Measurements from ENCODE around the gene HDAC11. TPM values are rescaled to one million over a fixed set of nuclear protein-coding genes. Genes with fewer than 3 reads are reported as not detected.

Gene HDAC11
- total RNA-seq, 2 donors from 2014 or later, result 12.9 to 15.3 TPM

DNA sequence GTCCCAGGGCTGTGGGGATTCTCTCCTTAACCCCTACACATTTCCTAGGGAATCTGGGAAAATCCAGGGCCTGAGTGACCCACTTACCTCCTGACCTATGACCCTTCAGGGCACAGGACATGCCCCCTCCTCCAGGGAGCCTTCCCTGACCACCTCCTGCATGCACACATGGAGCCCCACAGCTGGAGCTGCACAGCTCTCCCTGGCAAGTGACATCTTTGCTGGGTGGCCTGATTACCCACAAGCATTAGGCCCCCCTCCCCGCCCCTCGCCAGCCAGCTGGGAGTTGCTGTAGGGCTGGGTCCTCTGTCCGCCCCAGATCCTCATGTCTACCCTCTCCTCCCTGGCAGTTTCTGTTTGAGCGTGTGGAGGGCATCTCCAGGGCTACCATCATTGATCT, 21.4 kb downstream of the HDAC11 start:
- intact Hi-C loops (cut with DNase I), result no loop called here
- peak; percentile 59 for DNase-seq (ENCODE audit: low spot score)

DNA sequence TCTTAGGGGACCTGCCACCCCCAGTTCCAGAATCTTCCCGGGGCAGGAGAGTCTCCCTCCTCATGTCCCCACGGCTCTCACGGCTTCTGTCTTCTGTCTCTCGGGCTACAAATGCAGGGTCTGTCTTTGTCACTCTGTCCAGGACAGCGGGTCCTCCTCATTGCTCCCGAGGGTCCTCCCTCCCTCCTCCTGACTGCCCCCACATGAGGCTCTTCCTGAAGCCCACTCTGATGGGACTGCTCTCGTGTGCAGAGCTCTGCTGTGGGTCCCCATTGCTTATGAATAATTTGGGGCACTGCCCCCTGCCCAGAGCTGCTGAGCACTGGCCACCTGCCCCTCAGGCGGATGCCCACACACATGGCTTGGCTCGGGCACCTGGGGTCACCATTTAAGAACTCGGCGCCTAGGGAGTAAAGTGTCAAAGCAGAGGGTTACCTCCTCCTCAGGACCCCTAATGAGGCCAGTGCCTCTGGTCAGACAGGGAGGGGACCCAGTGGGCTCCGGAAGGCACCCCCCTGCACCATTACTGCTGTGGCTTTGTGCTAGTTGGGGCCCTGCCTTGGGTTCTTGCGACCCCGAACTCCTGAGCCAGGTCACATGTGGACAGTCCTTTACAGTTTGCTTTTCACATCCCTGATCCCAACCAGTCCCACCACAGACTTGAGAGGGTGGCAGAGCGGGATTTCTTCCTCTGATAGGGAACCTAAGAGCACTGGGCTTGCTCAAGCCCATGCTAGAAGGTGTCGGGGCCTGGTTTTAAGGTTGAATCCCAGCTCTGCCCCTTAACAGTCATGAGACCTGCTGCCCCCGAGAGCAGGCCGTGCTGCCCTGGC, 22.1 kb downstream of the HDAC11 start:
- peak; percentile 60 for DNase-seq (ENCODE audit: low spot score)
- intact Hi-C loops (cut with DNase I), result no loop called here

DNA sequence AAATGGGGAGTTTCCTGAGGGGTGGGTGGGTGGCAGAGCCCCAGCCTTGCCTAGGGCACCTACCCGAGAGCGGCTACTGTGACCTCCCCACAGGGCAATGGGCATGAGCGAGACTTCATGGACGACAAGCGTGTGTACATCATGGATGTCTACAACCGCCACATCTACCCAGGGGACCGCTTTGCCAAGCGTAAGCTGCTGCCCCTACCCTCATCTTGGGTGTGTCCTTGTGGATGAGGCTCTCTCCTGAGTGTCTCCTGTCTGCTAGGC, 22.6 kb downstream of the HDAC11 start:
- DNase-seq (ENCODE audit: low spot score), result no peak
- intact Hi-C loops (cut with DNase I), result no loop called here

DNA sequence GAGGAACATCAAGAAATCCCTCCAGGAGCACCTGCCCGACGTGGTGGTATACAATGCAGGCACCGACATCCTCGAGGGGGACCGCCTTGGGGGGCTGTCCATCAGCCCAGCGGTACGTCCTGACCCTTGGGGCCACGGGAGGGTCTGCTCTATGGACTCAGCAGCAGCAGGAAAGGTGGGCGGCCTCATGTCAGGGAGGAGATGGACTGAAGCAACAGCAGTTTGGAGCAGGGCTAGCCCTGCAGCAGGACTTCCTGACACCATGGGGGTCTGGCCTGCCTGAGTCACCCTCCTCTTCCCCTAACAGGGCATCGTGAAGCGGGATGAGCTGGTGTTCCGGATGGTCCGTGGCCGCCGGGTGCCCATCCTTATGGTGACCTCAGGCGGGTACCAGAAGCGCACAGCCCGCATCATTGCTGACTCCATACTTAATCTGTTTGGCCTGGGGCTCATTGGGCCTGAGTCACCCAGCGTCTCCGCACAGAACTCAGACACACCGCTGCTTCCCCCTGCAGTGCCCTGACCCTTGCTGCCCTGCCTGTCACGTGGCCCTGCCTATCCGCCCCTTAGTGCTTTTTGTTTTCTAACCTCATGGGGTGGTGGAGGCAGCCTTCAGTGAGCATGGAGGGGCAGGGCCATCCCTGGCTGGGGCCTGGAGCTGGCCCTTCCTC, 24.2 kb downstream of the HDAC11 start:
- intact Hi-C loops (cut with DNase I), result no loop called here
- no peak for DNase-seq (ENCODE audit: low spot score)

DNA sequence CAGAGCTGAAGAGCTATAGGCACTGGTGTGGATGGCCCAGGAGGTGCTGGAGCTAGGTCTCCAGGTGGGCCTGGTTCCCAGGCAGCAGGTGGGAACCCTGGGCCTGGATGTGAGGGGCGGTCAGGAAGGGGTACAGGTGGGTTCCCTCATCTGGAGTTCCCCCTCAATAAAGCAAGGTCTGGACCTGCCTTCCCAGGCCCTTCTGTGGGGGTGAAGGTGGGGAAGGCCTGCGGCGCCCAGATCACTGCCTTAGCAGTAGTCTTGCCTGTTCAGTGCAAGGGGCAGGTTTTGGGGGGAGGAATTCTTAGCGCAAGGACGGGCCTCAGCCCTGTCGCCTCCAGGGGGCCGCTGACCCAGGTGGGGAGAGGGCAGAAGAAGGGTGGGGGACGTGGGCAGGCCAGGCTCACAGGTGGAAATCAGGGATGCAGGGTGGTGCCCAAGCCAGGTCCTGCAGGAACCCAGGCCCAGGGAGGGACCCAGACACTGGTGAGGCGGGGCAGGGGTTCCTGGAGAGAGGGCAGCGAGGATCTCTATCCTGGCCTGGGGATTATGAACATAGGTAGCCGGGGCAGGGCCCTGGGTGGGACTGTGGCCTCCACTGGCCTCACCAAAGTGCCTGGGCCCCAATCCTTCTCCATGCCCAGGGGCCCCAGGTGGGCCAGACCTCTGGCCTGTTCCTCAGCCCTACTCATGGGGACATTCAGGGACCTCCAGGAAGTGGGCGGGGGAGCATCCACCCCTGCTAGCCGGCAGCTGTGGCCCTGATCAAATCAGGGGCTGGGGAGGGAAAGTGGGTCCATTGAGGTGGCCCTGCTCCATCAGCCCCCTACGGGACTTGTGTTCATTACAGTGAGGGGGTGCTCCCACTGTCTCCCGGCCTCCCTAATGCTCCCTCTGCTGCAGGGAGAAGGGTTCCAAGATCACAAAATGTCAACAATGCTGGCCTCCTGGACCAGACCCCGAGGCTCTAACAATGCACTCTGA, 25.3 kb downstream of the HDAC11 start:
- DNase-seq (ENCODE audit: low spot score), result peak; percentile 66

DNA sequence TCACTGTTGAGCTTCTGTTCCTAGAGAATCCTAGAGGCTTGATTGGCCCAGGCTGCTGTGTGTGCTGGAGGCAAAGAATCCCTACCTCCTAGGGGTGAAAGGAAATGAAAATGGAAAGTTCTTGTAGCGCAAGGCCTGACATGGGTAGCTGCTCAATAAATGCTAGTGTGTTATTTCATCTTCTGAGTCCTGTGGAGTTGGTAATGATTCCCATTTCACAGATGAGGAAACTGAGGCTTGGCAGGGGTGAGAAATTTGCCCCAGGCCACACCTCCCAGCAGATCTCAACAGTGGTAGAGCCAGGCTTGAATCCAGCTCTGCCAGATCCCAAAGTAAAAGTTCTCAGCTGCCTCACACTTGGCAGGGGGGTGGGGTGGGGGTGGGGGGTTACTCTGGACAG, 26.1 kb downstream of the HDAC11 start:
- DNase-seq (ENCODE audit: low spot score), result no peak
- intact Hi-C loops (cut with DNase I), result no loop called here

More for the DNA sequence above, 25.3 kb downstream of the HDAC11 start:
- intact Hi-C loops (cut with DNase I), result no loop called here

DNA sequence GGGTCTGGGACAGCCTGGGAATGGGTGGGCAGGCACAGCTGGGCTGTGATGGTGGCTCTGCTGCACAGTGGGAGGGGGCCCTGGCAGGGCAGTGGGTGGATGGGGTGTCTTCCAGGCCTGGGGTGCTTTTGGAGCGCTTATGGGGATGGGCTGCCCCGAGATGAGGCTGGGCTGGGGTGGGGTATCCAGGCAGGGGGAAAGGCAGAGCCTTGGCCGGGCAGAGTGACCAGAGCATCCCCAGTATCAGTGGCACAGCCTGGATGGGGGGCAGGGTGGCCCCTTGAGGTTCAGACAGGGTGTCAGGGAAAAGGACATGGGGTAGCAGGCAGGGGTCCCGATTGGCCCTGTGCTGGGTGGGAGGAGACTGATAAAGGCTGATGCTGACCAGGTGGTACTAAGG, 26.6 kb downstream of the HDAC11 start:
- intact Hi-C loops (cut with DNase I), result no loop called here
- peak; percentile 74 for DNase-seq (ENCODE audit: low spot score)

DNA sequence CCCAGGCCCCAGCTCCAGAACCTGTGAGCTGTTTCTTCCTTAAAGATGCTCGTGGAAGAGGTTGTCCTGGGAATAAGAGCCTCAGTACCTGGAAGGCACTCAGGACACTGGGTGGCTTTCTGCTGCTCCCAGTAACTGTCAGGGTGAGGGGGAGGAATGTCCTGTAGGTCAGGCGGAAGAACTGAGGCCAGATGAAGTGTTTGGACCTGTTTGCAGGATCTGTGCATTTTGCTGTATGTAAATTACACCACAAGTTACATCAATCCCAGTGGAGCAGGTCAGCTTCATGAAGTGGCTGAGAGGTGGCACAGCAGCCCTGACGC, 27.1 kb downstream of the HDAC11 start:
- peak; percentile 22 for DNase-seq (ENCODE audit: low spot score)
- intact Hi-C loops (cut with DNase I), result no loop called here

DNA sequence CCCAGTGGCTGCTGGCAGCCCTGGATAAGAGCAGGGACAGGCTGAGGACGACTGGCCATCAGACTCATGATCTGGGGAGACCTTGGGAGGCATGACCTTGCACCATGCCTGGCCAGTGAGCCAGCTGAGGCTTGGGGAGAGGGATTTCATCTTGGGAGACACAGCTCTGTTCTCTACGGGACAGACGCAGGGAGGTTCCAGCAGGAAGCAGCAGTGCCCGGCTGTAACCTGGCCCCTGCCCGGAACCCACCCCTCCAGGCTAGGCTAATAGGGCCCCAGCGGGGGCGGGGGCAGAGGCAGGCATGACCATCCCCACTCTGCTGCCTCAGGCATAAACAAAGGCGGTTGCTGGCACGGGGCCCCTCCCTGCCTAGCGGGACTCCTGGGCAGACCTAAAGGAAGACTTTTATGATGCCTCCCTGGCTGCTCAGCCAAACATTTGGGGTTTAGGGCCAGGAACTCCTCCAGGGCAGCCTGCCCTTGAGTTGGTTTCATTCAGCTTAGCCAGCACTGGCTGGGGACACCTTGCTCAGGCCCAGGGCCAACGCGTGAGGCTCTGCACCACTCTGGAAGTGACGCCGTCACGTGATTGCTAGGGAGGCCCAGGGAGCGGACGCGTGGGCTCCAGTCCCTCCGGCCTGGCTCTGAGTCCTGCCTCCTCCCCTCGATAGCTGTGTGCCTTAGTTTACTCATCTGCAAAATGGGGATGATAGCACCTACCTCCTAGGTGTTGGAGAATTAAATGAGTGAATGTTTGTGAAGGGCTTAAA, 27.6 kb downstream of the HDAC11 start:
- peak; percentile 76 for DNase-seq (ENCODE audit: low spot score)
- intact Hi-C loops (cut with DNase I), result no loop called here

DNA sequence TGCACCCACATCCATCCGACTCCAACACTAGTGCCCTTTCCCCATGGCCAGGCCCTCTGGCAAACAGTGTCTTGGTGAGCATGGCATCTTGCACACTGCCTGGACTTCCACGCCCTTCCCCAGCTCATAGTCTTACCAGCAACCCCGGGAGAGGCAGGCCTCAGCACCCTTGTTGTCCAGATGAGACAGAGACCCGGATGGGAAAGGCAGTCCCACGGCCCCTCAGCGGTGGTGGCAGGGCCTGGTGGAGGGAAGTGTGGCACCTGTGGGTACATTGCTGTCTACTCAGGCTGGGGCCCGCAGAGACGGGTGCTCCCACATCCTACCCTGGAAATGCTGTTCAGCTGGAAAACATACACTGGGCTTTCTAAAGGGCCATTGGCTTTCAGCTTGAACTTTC, 28.4 kb downstream of the HDAC11 start:
- intact Hi-C loops (cut with DNase I), result no loop called here
- DNase-seq (ENCODE audit: low spot score), result peak; percentile 66

DNA sequence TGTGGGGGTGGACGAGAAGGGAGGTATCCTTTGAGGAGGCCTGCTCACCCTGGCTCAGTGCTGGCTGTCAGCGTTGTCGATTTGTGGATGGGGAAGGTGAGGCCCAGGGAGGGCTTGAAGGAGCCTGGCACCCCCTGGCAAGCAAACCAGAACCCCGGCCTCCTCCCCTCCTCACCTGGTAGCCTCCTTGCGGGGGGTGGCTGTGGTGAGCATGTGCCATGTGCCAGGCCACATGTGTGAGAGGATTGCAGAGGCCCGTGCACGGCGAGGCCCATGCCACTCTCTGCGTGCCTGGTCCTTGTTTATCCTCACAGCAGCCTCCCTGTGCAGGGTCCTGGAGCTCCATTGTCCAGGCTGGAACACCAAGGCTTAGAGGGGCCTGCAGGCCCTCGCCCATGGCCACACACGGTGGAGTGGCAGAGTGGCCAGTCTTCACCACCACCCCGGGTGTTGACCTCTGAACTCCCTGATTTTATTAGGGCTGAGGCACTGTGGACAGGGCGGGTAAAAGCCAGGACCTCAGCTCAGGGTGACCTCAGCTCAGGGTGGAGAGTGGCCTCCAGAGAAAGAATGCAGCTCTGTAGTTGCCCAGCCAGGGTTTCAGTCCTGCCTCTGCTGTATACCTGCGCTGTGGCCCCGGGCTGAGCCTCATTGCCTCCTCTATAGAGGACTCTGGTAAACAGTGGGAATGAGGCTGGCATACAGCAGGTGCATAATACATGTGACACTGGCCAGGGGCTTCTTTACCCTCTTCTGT, 29.1 kb downstream of the HDAC11 start:
- peak; percentile 75 for DNase-seq (ENCODE audit: low spot score)
- intact Hi-C loops (cut with DNase I), result no loop called here

DNA sequence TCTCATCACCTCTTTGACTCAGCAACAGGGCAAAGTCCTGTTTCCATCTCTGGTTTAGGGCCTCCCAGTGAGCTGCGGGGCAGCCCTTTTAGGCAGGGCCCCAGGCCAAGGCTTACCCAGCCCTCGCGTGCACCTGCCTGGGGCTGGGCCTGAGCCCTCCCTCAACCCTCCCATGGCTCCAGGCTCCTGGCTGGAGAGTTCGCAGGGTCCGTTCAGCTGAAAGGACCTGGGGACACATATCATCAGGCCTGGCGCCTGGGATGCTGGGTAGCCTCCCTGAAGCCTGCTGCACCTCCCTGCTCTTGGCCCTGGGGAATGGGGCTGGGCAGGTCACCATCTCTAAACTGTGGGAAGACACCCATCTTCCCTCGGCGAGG, 29.7 kb downstream of the HDAC11 start:
- intact Hi-C loops (cut with DNase I), result no loop called here
- DNase-seq (ENCODE audit: low spot score), result peak; percentile 64

DNA sequence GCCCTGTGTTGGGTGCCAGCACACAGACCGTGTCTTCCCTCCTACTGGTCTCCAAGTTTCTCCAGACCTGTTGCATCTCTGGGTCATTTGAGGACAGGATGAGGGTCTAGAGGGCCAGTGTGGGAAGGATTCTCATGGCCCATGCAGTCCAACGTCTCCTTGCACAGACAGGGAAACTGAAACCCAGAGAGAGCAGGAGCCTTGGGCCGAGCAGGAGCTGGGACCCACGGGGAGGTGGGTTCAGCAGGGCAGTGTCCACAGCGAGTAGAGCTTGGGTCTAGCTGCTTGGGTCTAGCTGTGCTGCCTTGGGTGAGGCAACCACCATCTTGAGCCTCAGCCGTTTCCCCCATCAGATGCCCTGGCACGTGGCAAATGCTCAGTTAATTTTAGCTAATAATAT, 32.3 kb downstream of the HDAC11 start:
- peak; percentile 47 for DNase-seq (ENCODE audit: low spot score)
- intact Hi-C loops (cut with DNase I), result no loop called here

DNA sequence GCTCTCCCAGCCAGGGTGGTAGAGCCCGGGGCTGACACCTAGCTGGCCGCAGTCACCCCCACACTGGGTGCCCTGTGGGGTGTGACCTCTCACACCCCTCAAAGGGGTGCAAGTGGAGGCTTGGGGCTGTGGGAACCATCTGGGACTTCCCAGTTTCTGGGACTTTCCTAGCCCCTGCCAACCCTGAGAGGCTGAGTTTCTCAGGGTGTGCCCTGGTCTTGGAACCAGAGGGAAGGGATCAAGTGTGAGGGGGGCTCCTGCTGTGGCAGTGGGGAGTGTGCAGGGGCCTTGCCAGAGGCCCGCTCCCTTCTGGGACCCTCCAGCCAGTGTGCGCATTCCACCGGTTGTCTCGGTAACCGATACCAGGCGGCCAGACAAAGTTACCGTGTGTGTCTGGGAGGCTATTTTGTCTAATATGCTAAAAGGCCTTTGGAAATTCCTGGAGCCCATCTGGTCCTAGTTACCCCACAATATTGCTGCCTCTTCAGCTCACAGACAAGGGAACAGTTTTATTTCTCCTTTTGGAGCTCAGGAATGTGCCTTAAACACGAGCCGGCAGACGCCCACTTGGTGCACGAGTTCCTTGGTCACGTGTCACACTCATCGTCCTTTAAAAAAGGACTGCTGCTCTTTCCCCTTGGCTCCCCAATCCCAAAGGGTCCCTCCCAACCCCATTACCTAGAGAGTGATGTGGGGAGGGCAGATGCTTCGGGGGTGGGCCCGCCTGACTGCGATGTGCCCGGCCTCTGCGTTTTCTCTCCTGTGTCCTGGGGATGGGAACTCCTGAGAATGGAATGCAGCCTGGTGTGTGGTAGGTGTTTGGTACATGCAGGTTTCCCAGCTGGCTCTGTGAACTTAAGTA, 33.2 kb downstream of the HDAC11 start:
- intact Hi-C loops (cut with DNase I), result no loop called here
- DNase-seq (ENCODE audit: low spot score), result peak; percentile 47

DNA sequence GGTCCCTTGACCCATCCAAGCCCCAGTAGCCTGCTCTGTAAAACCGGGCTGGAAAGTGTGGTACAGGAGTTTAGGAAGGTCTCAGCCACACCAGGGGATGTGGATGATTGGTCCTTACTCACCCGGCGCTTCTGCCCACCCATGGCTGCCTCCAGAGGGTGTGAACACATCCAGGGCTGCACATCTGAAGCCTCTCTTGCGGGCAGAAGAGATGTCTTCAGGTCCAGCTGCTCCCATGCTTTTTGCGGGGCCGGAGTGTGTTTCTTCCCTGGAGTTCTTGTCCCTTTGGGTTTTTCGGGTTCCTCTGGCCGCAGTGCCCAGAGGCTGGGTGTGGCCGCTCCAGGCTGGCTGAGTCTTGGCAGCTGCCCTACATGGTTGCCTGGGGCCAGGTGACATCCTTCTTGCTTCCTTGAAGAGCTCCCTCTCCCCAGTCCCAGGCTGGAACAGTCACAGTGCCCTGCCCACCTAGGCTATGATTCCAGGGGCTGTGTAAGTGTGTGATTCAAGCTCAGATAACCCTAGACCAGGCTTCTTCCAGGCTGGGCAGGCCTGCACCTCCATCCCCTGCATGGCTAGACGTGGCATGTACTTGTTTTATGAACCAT, 33.9 kb downstream of the HDAC11 start:
- no peak for DNase-seq (ENCODE audit: low spot score)
- intact Hi-C loops (cut with DNase I), result no loop called here

DNA sequence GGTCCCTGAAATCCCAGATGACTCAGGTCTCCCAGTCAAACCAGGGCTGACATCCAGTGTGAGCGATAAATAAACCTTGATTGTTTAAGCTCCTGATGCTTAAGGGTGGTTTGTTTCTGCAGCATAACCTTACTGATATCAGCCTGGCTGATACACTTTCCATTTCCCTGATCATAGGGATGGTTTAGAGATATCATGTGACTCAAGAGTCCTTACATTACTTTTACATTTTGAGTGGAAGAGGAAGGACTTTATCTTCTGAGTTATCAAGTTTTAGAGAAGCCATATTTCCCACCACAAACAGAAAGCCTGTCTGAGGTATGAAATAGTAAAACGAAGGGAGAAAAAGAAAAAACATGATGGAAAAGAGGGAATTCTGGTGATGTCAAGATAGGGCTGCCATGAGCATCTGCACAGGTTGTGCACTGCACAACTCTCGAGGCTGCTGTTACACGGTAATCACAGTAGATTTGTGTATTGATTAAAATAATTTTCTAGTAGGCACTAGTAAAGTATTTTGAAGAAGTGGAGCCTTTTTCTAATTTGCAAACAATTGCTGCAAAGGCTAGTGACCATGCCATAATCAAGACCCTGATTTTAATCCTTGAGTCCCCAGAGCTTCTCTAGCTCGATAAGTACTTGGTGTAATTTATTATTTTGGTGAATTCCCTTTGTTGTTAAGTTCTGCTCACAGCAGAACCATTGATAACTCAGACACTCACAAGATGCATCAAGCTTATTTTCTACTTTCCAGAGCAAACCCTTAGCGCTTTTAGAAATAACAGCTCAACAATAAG, 34.7 kb downstream of the HDAC11 start:
- intact Hi-C loops (cut with DNase I), result no loop called here
- DNase-seq (ENCODE audit: low spot score), result no peak
